Measurements from ENCODE around the gene NUDT14.

Gene NUDT14

GRCh38 chr14:105155681-105156413 is 25.3 kb downstream of the NUDT14 start:
- no peak for DNase-seq

GRCh38 chr14:105155071-105155651 is 26.0 kb downstream of the NUDT14 start:
- DNase-seq: no peak

GRCh38 chr14:105154476-105154871 is 26.6 kb downstream of the NUDT14 start:
- DNase-seq: no peak

GRCh38 chr14:105153739-105154475 is 27.2 kb downstream of the NUDT14 start:
- no peak for DNase-seq

GRCh38 chr14:105153331-105153731 is 27.8 kb downstream of the NUDT14 start:
- DNase-seq: no peak

- DNase-seq: no peak
These were observed 28.3 kb downstream of the NUDT14 start for GRCh38 chr14:105152794-105153241.

GRCh38 chr14:105151838-105152793 is 29.0 kb downstream of the NUDT14 start:
- DNase-seq: no peak

- no peak for DNase-seq
These were observed 29.9 kb downstream of the NUDT14 start for GRCh38 chr14:105151084-105151837.

GRCh38 chr14:105150368-105151083 is 30.6 kb downstream of the NUDT14 start:
- DNase-seq: no peak

GRCh38 chr14:105150026-105150367 is 31.1 kb downstream of the NUDT14 start:
- DNase-seq: no peak

- no peak for DNase-seq
These were observed 31.8 kb downstream of the NUDT14 start for GRCh38 chr14:105149146-105149781.

GRCh38 chr14:105148604-105149145 is 32.4 kb downstream of the NUDT14 start:
- no peak for DNase-seq

- no peak for DNase-seq
These were observed 33.2 kb downstream of the NUDT14 start for GRCh38 chr14:105147671-105148603.

- no peak for DNase-seq
These were observed 34.0 kb downstream of the NUDT14 start for GRCh38 chr14:105146976-105147635.

GRCh38 chr14:105146181-105146975 is 34.7 kb downstream of the NUDT14 start:
- DNase-seq: no peak

GRCh38 chr14:105145381-105146180 is 35.5 kb downstream of the NUDT14 start:
- no peak for DNase-seq

All from KG1 (cell line).